Heart left ventricle (tissue), 13 donors: ENCODE measurements around the gene FTO.

Experiments used
- POLR2A ChIP-seq, 2 donors: fragments of 450-650 bp; IDR thresholded peaks; one replicate each; pipeline ENCODE4 v1.6.1; 2017; ENCODE audit warnings: antibody characterized with exemption in 2 of 2, mild to moderate bottlenecking in 2 of 2, moderate library complexity in 2 of 2
- TF ChIP-seq, protein P1 (sequence below), 12 donors: fragments of 200-600 bp; sonication (generic) in 4 of 12; IDR thresholded peaks; one replicate each; pipeline versions ENCODE4 v1.5.0 to v1.8.0; 2018 to 2022; ENCODE audit warnings: antibody characterized with exemption in 12 of 12, mild to moderate bottlenecking in 5 of 12
- donor health status: ischemic (EF 13 %, LVEDD 7.1; RV severe dilation, severe dysfunction).
- donor health status: DM: no; HTN: yes; CAD: no.
- donor health status: DM: no; HTN: no; CAD: no.
- donor health status: ischemic (EF 25% LVEDD 6.9; RV normal size, moderate dysfunction).
- donor health status: ischemic (EF 25% LVEDD 5.7; RV mildly dilated, moderate dysfunction).
- donor health status: ischemic (EF 35%, LVEDD 5.7; RV mildly dilated, moderate dysfunction).
- donor health status: nonischemic (EF 11% LVEDD 7.7; RV severe dilation, severe dysfunction).
- donor health status: DM: yes; HTN: yes; CAD: no.
- donor health status: PGD.
- donor health status: ischemic (EF 29% LVEDD 5.4; RV normal size, mild dysfunction).
- donor health status: nonischemic (EF 23%, LVEDD 6.1; RV moderate dilation, normal function).

DNA sequence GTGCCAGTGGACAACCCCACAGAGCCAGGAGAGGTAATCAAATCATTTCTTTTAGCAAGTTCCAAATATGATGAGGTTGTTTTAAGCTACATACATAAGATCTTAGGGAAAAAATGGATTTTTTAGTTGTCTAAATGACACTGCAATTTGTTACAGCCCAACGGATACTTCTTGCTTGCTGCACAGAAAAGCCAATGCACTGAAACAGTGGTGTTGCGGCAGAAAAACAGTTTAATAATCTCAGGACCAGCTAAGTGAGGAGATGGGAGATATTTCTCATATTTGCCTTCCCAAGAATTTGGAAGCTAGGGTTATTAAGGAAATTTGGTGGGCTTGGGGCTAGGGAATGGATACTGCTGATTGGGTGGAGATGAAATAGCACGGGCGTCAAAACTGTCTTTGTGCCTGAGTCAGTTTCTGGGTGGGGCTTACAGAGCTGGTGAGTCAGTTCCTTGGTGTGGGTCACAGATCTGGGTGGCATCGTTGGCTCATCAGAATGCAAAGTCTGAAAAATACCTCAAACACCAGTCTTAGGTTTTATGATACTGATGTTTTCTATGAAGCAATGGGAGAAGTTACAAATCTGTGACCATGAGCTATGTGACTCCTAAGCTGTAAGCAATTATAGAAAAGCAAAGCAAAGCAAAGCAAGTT, 327.3 kb downstream of the FTO start:
- TF ChIP-seq, protein P1, sequence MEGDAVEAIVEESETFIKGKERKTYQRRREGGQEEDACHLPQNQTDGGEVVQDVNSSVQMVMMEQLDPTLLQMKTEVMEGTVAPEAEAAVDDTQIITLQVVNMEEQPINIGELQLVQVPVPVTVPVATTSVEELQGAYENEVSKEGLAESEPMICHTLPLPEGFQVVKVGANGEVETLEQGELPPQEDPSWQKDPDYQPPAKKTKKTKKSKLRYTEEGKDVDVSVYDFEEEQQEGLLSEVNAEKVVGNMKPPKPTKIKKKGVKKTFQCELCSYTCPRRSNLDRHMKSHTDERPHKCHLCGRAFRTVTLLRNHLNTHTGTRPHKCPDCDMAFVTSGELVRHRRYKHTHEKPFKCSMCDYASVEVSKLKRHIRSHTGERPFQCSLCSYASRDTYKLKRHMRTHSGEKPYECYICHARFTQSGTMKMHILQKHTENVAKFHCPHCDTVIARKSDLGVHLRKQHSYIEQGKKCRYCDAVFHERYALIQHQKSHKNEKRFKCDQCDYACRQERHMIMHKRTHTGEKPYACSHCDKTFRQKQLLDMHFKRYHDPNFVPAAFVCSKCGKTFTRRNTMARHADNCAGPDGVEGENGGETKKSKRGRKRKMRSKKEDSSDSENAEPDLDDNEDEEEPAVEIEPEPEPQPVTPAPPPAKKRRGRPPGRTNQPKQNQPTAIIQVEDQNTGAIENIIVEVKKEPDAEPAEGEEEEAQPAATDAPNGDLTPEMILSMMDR (IDR thresholded peaks at IDR 0.05) = no peak
- TF ChIP-seq POLR2A (IDR thresholded peaks at IDR 0.05) = no peak
